HepG2 (cell line): ENCODE measurements around the gene HECTD1. TPM values are rescaled to one million over a fixed set of nuclear protein-coding genes. Genes with fewer than 3 reads are reported as not detected.

Experiments used
- E2F1 ChIP-seq: sonication (generic); formaldehyde crosslinking; IDR thresholded peaks from 2 replicates; pipeline ENCODE4 v1.5.0; 2020; ENCODE audit warnings: missing genetic modification reagents
- EEA1 ChIP-seq: sonication (generic); formaldehyde crosslinking; IDR thresholded peaks from 2 replicates; pipeline ENCODE4 v1.5.1; 2020; ENCODE audit warnings: mild to moderate bottlenecking, missing genetic modification reagents, borderline replicate concordance
- GTF2F1 ChIP-seq: fragments of 150-350 bp; IDR thresholded peaks from 2 replicates; pipeline ENCODE4 v1.6.1; 2014; ENCODE audit warnings: low read length
- KLF11 ChIP-seq: IDR thresholded peaks from 2 replicates; pipeline ENCODE4 v1.6.1; 2016; ENCODE audit warnings: missing compliant biosample characterization
- NFAT5 ChIP-seq: sonication (generic); formaldehyde crosslinking; IDR thresholded peaks from 2 replicates; pipeline ENCODE4 v1.4.0; 2020; ENCODE audit warnings: missing genetic modification reagents
- SP4 ChIP-seq: sonication (generic); formaldehyde crosslinking; IDR thresholded peaks from 2 replicates; pipeline ENCODE4 v1.8.1; 2023; ENCODE audit warnings: mild to moderate bottlenecking, missing genetic modification reagents
- TBP ChIP-seq: sonication (generic); formaldehyde crosslinking; IDR thresholded peaks from 2 replicates; pipeline ENCODE4 v1.5.0; 2020; ENCODE audit warnings: missing genetic modification reagents
- TCF7L2 ChIP-seq: IDR thresholded peaks from 2 replicates; pipeline ENCODE4 v1.6.1; 2011; ENCODE audit warnings: mild to moderate bottlenecking, low read depth, low read length, moderate library complexity
- ZBTB46 ChIP-seq: sonication (generic); formaldehyde crosslinking; IDR thresholded peaks from 2 replicates; pipeline ENCODE4 v1.4.0; 2020; ENCODE audit warnings: mild to moderate bottlenecking, missing genetic modification reagents, borderline replicate concordance
- ZNF441 ChIP-seq: sonication (generic); formaldehyde crosslinking; IDR thresholded peaks from 2 replicates; pipeline ENCODE4 v1.7.0; 2021; ENCODE audit warnings: missing genetic modification reagents, borderline replicate concordance
- ZNF616 ChIP-seq: sonication (generic); formaldehyde crosslinking; IDR thresholded peaks from 2 replicates; pipeline ENCODE4 v1.5.0; 2020; ENCODE audit warnings: low read depth, mild to moderate bottlenecking, missing genetic modification reagents
- polyA plus RNA-seq, 8 experiments: library from polyadenylated mRNA; depleted of rRNA in 3 of 8; stranded (reverse) in 7 of 8; unstranded in 1 of 8; fragments of >200 nt; fragmentation: Illumina TruSeq in 4 of 8; extraction: Trizol in 4 of 8; gene quantifications; 2 replicates each; pipeline versions ENCODE4 v1.2.1 to v1.2.3, GENCODE V29; 2011 to 2016; ENCODE audit warnings: low read depth in 4 of 8, missing spikeins in 1 of 8, mixed read lengths in 1 of 8; ENCODE audit not compliant: insufficient read depth in 1 of 8
- total RNA-seq, 5 experiments: library from RNA; depleted of rRNA; stranded (reverse); fragments of >200 nt; fragmentation: Illumina TruSeq; extraction: Trizol; gene quantifications; 2 replicates each; pipeline ENCODE4 v1.2.3, GENCODE V29; 2016; ENCODE audit warnings: low read depth in 1 of 5
- TF ChIP-seq, protein P1 (sequence below): sonication (generic); formaldehyde crosslinking; IDR thresholded peaks from 2 replicates; pipeline ENCODE4 v1.4.0; 2020; ENCODE audit warnings: mild to moderate bottlenecking, missing genetic modification reagents
- TF ChIP-seq, protein P2 (sequence below): IDR thresholded peaks from 2 replicates; pipeline ENCODE4 v1.4.0; 2020; ENCODE audit warnings: mild to moderate bottlenecking, missing genetic modification reagents
- TF ChIP-seq, protein P3 (sequence below): sonication (generic); formaldehyde crosslinking; IDR thresholded peaks from 2 replicates; pipeline ENCODE4 v1.4.0; 2020; ENCODE audit warnings: low read depth, mild to moderate bottlenecking, missing genetic modification reagents

HECTD1 gene
- total and polyA plus RNA-seq, 2 of the 13 experiments (the other 11 are each of a cell fraction or from before 2014, with no cell fraction given) = 312 to 560 TPM

- TF ChIP-seq ZBTB46 (CRISPR knock-in tag) = no peak
- TF ChIP-seq TBP (CRISPR knock-in tag) = no peak
- TF ChIP-seq, protein P1, sequence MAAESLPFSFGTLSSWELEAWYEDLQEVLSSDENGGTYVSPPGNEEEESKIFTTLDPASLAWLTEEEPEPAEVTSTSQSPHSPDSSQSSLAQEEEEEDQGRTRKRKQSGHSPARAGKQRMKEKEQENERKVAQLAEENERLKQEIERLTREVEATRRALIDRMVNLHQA (CRISPR knock-in tag) = no peak
- TF ChIP-seq, protein P2, sequence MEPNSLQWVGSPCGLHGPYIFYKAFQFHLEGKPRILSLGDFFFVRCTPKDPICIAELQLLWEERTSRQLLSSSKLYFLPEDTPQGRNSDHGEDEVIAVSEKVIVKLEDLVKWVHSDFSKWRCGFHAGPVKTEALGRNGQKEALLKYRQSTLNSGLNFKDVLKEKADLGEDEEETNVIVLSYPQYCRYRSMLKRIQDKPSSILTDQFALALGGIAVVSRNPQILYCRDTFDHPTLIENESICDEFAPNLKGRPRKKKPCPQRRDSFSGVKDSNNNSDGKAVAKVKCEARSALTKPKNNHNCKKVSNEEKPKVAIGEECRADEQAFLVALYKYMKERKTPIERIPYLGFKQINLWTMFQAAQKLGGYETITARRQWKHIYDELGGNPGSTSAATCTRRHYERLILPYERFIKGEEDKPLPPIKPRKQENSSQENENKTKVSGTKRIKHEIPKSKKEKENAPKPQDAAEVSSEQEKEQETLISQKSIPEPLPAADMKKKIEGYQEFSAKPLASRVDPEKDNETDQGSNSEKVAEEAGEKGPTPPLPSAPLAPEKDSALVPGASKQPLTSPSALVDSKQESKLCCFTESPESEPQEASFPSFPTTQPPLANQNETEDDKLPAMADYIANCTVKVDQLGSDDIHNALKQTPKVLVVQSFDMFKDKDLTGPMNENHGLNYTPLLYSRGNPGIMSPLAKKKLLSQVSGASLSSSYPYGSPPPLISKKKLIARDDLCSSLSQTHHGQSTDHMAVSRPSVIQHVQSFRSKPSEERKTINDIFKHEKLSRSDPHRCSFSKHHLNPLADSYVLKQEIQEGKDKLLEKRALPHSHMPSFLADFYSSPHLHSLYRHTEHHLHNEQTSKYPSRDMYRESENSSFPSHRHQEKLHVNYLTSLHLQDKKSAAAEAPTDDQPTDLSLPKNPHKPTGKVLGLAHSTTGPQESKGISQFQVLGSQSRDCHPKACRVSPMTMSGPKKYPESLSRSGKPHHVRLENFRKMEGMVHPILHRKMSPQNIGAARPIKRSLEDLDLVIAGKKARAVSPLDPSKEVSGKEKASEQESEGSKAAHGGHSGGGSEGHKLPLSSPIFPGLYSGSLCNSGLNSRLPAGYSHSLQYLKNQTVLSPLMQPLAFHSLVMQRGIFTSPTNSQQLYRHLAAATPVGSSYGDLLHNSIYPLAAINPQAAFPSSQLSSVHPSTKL = no peak
- TF ChIP-seq SP4 = peak; percentile 2; the same call in 1 of the 2 replicates
- 0 out of 2 replicates have a peak, but pooled peaks have one; percentile 30 for TF ChIP-seq EEA1 (CRISPR knock-in tag)
- peak; percentile 31; the same call in 1 of the 2 replicates for TF ChIP-seq NFAT5 (CRISPR knock-in tag)
- no peak for TF ChIP-seq ZNF616 (CRISPR knock-in tag)
- TF ChIP-seq, protein P3, sequence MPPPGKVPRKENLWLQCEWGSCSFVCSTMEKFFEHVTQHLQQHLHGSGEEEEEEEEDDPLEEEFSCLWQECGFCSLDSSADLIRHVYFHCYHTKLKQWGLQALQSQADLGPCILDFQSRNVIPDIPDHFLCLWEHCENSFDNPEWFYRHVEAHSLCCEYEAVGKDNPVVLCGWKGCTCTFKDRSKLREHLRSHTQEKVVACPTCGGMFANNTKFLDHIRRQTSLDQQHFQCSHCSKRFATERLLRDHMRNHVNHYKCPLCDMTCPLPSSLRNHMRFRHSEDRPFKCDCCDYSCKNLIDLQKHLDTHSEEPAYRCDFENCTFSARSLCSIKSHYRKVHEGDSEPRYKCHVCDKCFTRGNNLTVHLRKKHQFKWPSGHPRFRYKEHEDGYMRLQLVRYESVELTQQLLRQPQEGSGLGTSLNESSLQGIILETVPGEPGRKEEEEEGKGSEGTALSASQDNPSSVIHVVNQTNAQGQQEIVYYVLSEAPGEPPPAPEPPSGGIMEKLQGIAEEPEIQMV (CRISPR knock-in tag) = no peak
- no peak for TF ChIP-seq KLF11
- TF ChIP-seq TCF7L2 = no peak
- no peak for TF ChIP-seq E2F1 (CRISPR knock-in tag)
- no peak for TF ChIP-seq GTF2F1
- TF ChIP-seq ZNF441 (CRISPR knock-in tag) = no peak
Measured at GRCh38 chr14:31122098-31122611, 85.4 kb downstream of the HECTD1 start (continued).
